ENCODE results near the gene COG4.
A peak's percentile ranks its signal among the peaks of the same experiment; 100 is the strongest.

COG4 gene

DNA sequence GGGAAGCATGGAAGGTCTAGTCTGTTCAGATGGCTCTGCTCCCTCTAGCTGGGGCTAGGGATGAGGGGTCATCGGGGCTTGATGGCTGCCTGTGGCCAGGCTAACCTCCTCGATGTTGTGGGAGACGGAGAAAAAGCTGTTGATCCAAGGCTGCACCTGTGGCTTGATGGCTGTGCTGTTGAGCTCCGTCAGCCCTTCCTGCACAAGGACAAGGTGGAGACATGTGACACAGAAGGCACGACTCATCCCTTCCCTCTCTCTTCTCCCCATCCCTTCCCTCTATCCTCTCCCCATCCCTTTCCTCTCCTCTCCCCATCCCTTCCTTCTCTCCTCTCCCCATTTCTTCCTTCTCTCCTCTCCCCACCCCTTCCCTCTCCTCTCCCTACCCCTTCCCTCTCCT lies 40.7 kb downstream of the COG4 start:
- DNase-seq (ENCODE audit: insufficient read length, low spot score) = no peak
- FAIRE-seq = no peak
- TF ChIP-seq TAF1 (IDR thresholded peaks at IDR 0.05; ENCODE audit: low read depth, low read length) (no peak), PAX5 (IDR thresholded peaks at IDR 0.05; ENCODE audit: insufficient read depth, low read length, severe bottlenecking) (no peak), POLR2A (IDR thresholded peaks at IDR 0.05; ENCODE audit: low read depth, low read length) (no peak), POLR2AphosphoS5 (IDR thresholded peaks at IDR 0.05; ENCODE audit: low read depth, low read length) (no peak), POU2F2 (IDR thresholded peaks at IDR 0.05; ENCODE audit: low read depth, low read length) (no peak), SPI1 (IDR thresholded peaks at IDR 0.05; ENCODE audit: low read depth, low read length) (no peak)

- DNase-seq (ENCODE audit: insufficient read length, low spot score) = no peak
- no peak for FAIRE-seq
Observed at GRCh38 chr16:70481929-70482536, 41.3 kb downstream of the COG4 start.

GRCh38 chr16:70480127-70481105 lies 42.9 kb downstream of the COG4 start:
- DNase-seq (ENCODE audit: insufficient read length, low spot score) (no peak), FAIRE-seq (no peak)
- TF ChIP-seq TAF1 (IDR thresholded peaks at IDR 0.05; ENCODE audit: low read depth, low read length) (no peak), PAX5 (IDR thresholded peaks at IDR 0.05; ENCODE audit: insufficient read depth, low read length, severe bottlenecking) (no peak), SPI1 (IDR thresholded peaks at IDR 0.05; ENCODE audit: low read depth, low read length) (no peak), POLR2AphosphoS5 (IDR thresholded peaks at IDR 0.05; ENCODE audit: low read depth, low read length) (no peak), POU2F2 (IDR thresholded peaks at IDR 0.05; ENCODE audit: low read depth, low read length) (no peak), POLR2A (IDR thresholded peaks at IDR 0.05; ENCODE audit: low read depth, low read length) (no peak)

More at GRCh38 chr16:70481929-70482536, 41.3 kb downstream of the COG4 start:
- TF ChIP-seq TAF1 (IDR thresholded peaks at IDR 0.05; ENCODE audit: low read depth, low read length) = no peak
- no peak for TF ChIP-seq POLR2AphosphoS5 (IDR thresholded peaks at IDR 0.05; ENCODE audit: low read depth, low read length)
- no peak for TF ChIP-seq PAX5 (IDR thresholded peaks at IDR 0.05; ENCODE audit: insufficient read depth, low read length, severe bottlenecking)
- TF ChIP-seq POLR2A (IDR thresholded peaks at IDR 0.05; ENCODE audit: low read depth, low read length) = no peak

GRCh38 chr16:70478912-70479341 lies 44.4 kb downstream of the COG4 start:
- no peak for DNase-seq (ENCODE audit: insufficient read length, low spot score)
- TF ChIP-seq POLR2AphosphoS5 (IDR thresholded peaks at IDR 0.05; ENCODE audit: low read depth, low read length) (no peak), TAF1 (IDR thresholded peaks at IDR 0.05; ENCODE audit: low read depth, low read length) (no peak), POLR2A (IDR thresholded peaks at IDR 0.05; ENCODE audit: low read depth, low read length) (no peak), SPI1 (IDR thresholded peaks at IDR 0.05; ENCODE audit: low read depth, low read length) (no peak), POU2F2 (IDR thresholded peaks at IDR 0.05; ENCODE audit: low read depth, low read length) (no peak), PAX5 (IDR thresholded peaks at IDR 0.05; ENCODE audit: insufficient read depth, low read length, severe bottlenecking) (no peak)
- no peak for FAIRE-seq

DNA sequence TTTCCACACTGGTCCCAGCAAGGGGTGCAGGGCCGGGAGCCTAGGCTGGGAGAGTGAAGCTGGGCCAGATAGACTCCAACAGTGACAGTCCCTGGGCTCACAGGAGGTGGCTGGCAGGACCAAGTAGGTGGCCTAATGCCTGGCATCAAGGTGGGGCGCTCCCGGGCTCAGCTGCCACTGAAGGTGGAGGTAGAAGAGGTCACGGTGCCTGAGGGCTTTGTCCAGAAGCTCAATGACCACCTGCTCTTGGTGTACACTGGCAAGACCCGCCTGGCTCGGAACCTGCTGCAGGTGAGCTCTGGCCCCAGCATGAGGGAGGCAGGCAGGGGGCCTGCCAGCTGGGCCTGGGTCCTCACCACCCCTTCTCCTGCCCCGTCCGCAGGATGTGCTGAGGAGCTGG lies 45.2 kb downstream of the COG4 start:
- no peak for FAIRE-seq
- no peak for TF ChIP-seq POU2F2 (IDR thresholded peaks at IDR 0.05; ENCODE audit: low read depth, low read length)
- no peak for TF ChIP-seq POLR2AphosphoS5 (IDR thresholded peaks at IDR 0.05; ENCODE audit: low read depth, low read length)
- no peak for TF ChIP-seq SPI1 (IDR thresholded peaks at IDR 0.05; ENCODE audit: low read depth, low read length)
- TF ChIP-seq POLR2A (IDR thresholded peaks at IDR 0.05; ENCODE audit: low read depth, low read length) = no peak
- TF ChIP-seq PAX5 (IDR thresholded peaks at IDR 0.05; ENCODE audit: insufficient read depth, low read length, severe bottlenecking) = no peak
- no peak for TF ChIP-seq TAF1 (IDR thresholded peaks at IDR 0.05; ENCODE audit: low read depth, low read length)
- DNase-seq (ENCODE audit: insufficient read length, low spot score) = no peak

- FAIRE-seq = peak; percentile 98
- TF ChIP-seq POU2F2 (IDR thresholded peaks at IDR 0.05; ENCODE audit: low read depth, low read length) (0 out of 2 replicates have a peak, but pooled peaks have one; percentile 48), PAX5 (IDR thresholded peaks at IDR 0.05; ENCODE audit: insufficient read depth, low read length, severe bottlenecking) (peak; percentile 65), POLR2A (IDR thresholded peaks at IDR 0.05; ENCODE audit: low read depth, low read length) (peak; percentile 65), POLR2AphosphoS5 (IDR thresholded peaks at IDR 0.05; ENCODE audit: low read depth, low read length) (peak; percentile 52; the same call in 1 of the 2 replicates), TAF1 (IDR thresholded peaks at IDR 0.05; ENCODE audit: low read depth, low read length) (peak; percentile 28; the same call in 1 of the 2 replicates), SPI1 (IDR thresholded peaks at IDR 0.05; ENCODE audit: low read depth, low read length) (no peak)
- DNase-seq (ENCODE audit: insufficient read length, low spot score) = peak; percentile 95
Observed at GRCh38 chr16:70476272-70477020, 46.9 kb downstream of the COG4 start.

DNA sequence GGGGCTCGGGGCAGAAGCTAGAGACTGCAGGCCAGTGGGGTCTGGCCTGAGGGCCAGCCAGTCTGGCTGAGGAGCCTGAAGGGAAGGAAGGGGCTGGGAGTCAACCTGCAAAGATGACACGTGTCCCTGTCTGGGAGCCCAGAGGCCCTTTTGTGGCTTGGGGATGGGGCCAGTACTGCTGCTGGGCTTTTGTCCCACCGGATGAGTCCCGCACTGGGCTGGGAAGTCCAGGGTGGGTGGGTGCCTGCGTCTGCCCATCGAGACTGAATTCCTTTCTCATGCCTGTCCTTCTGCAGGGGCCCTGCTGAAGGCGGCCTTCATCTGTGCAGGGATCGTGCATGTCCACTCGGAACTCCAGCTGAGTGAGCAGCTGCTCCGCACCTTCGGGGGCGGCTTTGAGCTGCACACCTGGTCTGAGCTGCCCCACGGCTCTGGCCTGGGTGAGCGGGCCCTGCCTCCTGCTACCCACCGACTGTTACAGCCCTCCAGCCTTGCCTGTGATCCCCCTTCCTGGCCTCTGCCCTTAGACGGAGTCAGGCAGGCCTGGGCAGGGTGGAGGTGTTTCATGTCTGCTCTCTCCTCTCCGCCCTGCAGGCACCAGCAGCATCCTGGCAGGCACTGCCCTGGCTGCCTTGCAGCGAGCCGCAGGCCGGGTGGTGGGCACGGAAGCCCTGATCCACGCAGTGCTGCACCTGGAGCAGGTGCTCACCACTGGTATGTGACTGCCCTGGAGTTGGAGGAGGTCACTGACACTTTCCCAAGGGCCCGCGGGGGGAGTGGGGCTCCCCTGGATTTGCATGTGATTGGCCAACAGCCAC lies 48.1 kb downstream of the COG4 start:
- TF ChIP-seq TAF1 (IDR thresholded peaks at IDR 0.05; ENCODE audit: low read depth, low read length) (no peak), PAX5 (IDR thresholded peaks at IDR 0.05; ENCODE audit: insufficient read depth, low read length, severe bottlenecking) (no peak), POLR2A (IDR thresholded peaks at IDR 0.05; ENCODE audit: low read depth, low read length) (no peak), SPI1 (IDR thresholded peaks at IDR 0.05; ENCODE audit: low read depth, low read length) (no peak), POLR2AphosphoS5 (IDR thresholded peaks at IDR 0.05; ENCODE audit: low read depth, low read length) (no peak), POU2F2 (IDR thresholded peaks at IDR 0.05; ENCODE audit: low read depth, low read length) (no peak)
- no peak for DNase-seq (ENCODE audit: insufficient read length, low spot score)
- no peak for FAIRE-seq
